T-cell (primary cell): Measurements from ENCODE around the gene ADGRD1. TPM values are rescaled to one million over a fixed set of nuclear protein-coding genes. Genes with fewer than 3 reads are reported as not detected.

Experiments
- ATAC-seq, 4 experiments: fragments of 200-7000 bp in 3 of 4; fragments of 150-1000 bp in 1 of 4; cut with Tn5 transposase; replicated peaks in 1 of 4; 1 replicate in 3 of 4; 2 replicates in 1 of 4; pipeline ENCODE4 v1.10.0; 2021; ENCODE audit warnings: moderate library complexity in 3 of 4, mild to moderate bottlenecking in 2 of 4, moderate number of reproducible peaks in 1 of 4
- CTCF ChIA-PET, 2 donors: fragments of 300-600 bp; sonication (Branson Sonifier 250); formaldehyde crosslinking; loops; one replicate each; lab custom pipeline; 2022; ENCODE audit warnings: antibody characterized with exemption in 2 of 2; lab: Charles Lee
- POLR2A ChIA-PET, 2 donors: fragments of 300-600 bp; sonication (Branson Sonifier 250); formaldehyde crosslinking; loops; one replicate each; lab custom pipeline; 2022; ENCODE audit warnings: antibody characterized with exemption in 2 of 2; lab: Charles Lee
- DNase-seq, 35 experiments: peaks; one replicate each; pipeline versions ENCODE4 v3.0.0 to v3.0.0-alpha.2; 2013 to 2023
- H3K27ac ChIP-seq: one replicate; pipeline ENCODE4 v1.5.1; 2013; ENCODE audit warnings: low read length
- H3K27me3 ChIP-seq, 2 experiments: replicated peaks in 1 of 2; 1 replicate in 1 of 2; 2 replicates in 1 of 2; pipeline versions ENCODE4 v1.6.1 to v1.7.0; 2013; ENCODE audit warnings: low read length in 1 of 2, mixed read lengths in 1 of 2; ENCODE audit not compliant: control insufficient read depth in 2 of 2, insufficient read depth in 2 of 2; ENCODE audit errors: extremely low read depth in 1 of 2
- H3K36me3 ChIP-seq, 2 donors: 1 replicate in 1 of 2; 2 replicates in 1 of 2; pipeline versions ENCODE4 v1.6.1 to v1.7.0; 2013; ENCODE audit warnings: low read length in 1 of 2; ENCODE audit not compliant: control insufficient read depth in 2 of 2, insufficient read depth in 1 of 2; ENCODE audit errors: extremely low read depth in 1 of 2
- H3K4me1 ChIP-seq, 2 experiments: 1 replicate in 1 of 2; 2 replicates in 1 of 2; pipeline versions ENCODE4 v1.6.1 to v1.7.0; 2013; ENCODE audit warnings: low read length in 2 of 2, mixed read lengths in 1 of 2; ENCODE audit not compliant: insufficient read depth in 2 of 2, control insufficient read depth in 1 of 2; ENCODE audit errors: extremely low read depth in 1 of 2
- H3K4me3 ChIP-seq, 2 donors: 1 replicate in 1 of 2; 2 replicates in 1 of 2; pipeline versions ENCODE4 v1.5.1 to v1.7.0; 2013; ENCODE audit warnings: mild to moderate bottlenecking in 2 of 2, low read length in 1 of 2, moderate library complexity in 1 of 2; ENCODE audit not compliant: control insufficient read depth in 1 of 2; ENCODE audit errors: extremely low read depth in 1 of 2
- H3K9me3 ChIP-seq: 2 replicates; pipeline ENCODE4 v1.7.0; 2013
- H3K27ac Mint-ChIP-seq, 2 donors: one replicate each; pipeline ENCODE4 v1.8.0; 2020 to 2021; ENCODE audit warnings: mild to moderate bottlenecking in 2 of 2, mixed read lengths in 2 of 2
- H3K27me3 Mint-ChIP-seq, 2 donors: one replicate each; pipeline ENCODE4 v1.8.0; 2021 to 2022; ENCODE audit warnings: mixed read lengths in 2 of 2
- H3K36me3 Mint-ChIP-seq: one replicate; pipeline ENCODE4 v1.8.0; 2021; ENCODE audit warnings: mixed read lengths
- H3K4me1 Mint-ChIP-seq, 3 donors: one replicate each; pipeline ENCODE4 v1.8.0; 2020 to 2022; ENCODE audit warnings: mixed read lengths in 3 of 3, mild to moderate bottlenecking in 1 of 3
- H3K4me3 Mint-ChIP-seq, 3 donors: one replicate each; pipeline ENCODE4 v1.8.0; 2020 to 2022; ENCODE audit warnings: mild to moderate bottlenecking in 3 of 3, mixed read lengths in 3 of 3, moderate library complexity in 3 of 3
- H3K9me3 Mint-ChIP-seq, 3 donors: one replicate each; pipeline ENCODE4 v1.8.0; 2020 to 2022; ENCODE audit warnings: mixed read lengths in 3 of 3
- WGBS: methylation state at CpG from one replicate; pipeline ENCODE4 v1.1.5; 2013; ENCODE audit warnings: missing lambda C conversion rate; ENCODE audit not compliant: insufficient coverage; 5-methylcytosine and 5-hydroxymethylcytosine counted together
- total RNA-seq, 35 experiments: library from RNA in 6 of 35; stranded (reverse) in 6 of 35; fragments of 120-200 nt in 1 of 35; gene quantifications; one replicate each; pipeline versions ENCODE4 v1.2.1 to v1.2.4 and lab custom pipeline; 2013 to 2026

ADGRD1 gene
- total RNA-seq, 5 donors from 2014 or later (not counting 1 experiment from before 2014, with no cell fraction given), result 0.29 to 1.1 (median 0.43) TPM; not detected in 1

GRCh38 chr12:131187602-131188001, 233.9 kb downstream of the ADGRD1 start:
- 86% methylated on average over 1 of the region's 1 CpG for WGBS
- Mint-ChIP-seq H3K4me3 (no peak overlapping the region), H3K4me1 (no peaks in the 10 kb centered on the region), H3K27ac (no peak overlapping the region), H3K27me3 (peaks cover under 1 to 1% of the 10 kb centered on the region in 2 donors), H3K36me3 (no peaks in the 10 kb centered on the region), H3K9me3 (peaks cover 0 to 24% (median 5%) of the 10 kb centered on the region in 3 donors)
- no peaks in the 10 kb centered on the region for H3K9me3 ChIP-seq
- ATAC-seq (no peak), DNase-seq (no peak)
- no peaks in the 10 kb centered on the region for H3K36me3 ChIP-seq
- H3K4me3 ChIP-seq, result no peak overlapping the region
- no peaks in the 10 kb centered on the region for H3K4me1 ChIP-seq
- POLR2A ChIA-PET, result no interaction called here
- peaks cover 0 to 13% of the 10 kb centered on the region in 2 experiments for H3K27me3 ChIP-seq
- CTCF ChIA-PET, result no interaction called here
- no peak overlapping the region for H3K27ac ChIP-seq

- no peaks in the 10 kb centered on the region for H3K4me1 Mint-ChIP-seq
- DNase-seq, result no peak
- peaks cover 7% of the 10 kb centered on the region in 2 donors for H3K27me3 Mint-ChIP-seq
- Histone ChIP-seq H3K9me3 (no peaks in the 10 kb centered on the region), H3K27me3 (peaks cover 0 to 21% of the 10 kb centered on the region in 2 experiments), H3K36me3 (no peaks in the 10 kb centered on the region), H3K27ac (no peak overlapping the region), H3K4me3 (no peak overlapping the region), H3K4me1 (no peaks in the 10 kb centered on the region)
- no peaks in the 10 kb centered on the region for H3K36me3 Mint-ChIP-seq
- peaks cover 0 to 19% (median 4%) of the 10 kb centered on the region in 3 donors for H3K9me3 Mint-ChIP-seq
- no peak overlapping the region for H3K27ac Mint-ChIP-seq
- CTCF ChIA-PET, result no interaction called here
- POLR2A ChIA-PET, result no interaction called here
- ATAC-seq, result no peak
- 96% methylated on average over 6 of the region's 6 CpGs for WGBS
- no peak overlapping the region for H3K4me3 Mint-ChIP-seq
Observed at GRCh38 chr12:131188131-131189050, 234.7 kb downstream of the ADGRD1 start.

GRCh38 chr12:131189781-131190180, 236.1 kb downstream of the ADGRD1 start:
- Histone ChIP-seq H3K27ac (no peak overlapping the region), H3K4me3 (no peak overlapping the region), H3K36me3 (no peaks in the 10 kb centered on the region), H3K27me3 (peaks cover 0 to 17% of the 10 kb centered on the region in 2 experiments), H3K4me1 (no peaks in the 10 kb centered on the region), H3K9me3 (no peaks in the 10 kb centered on the region)
- Mint-ChIP-seq H3K27ac (no peak overlapping the region), H3K4me3 (no peak overlapping the region), H3K4me1 (no peaks in the 10 kb centered on the region), H3K27me3 (peaks cover 11 to 12% of the 10 kb centered on the region in 2 donors), H3K9me3 (peaks cover 0 to 8% (median 0%) of the 10 kb centered on the region in 3 donors), H3K36me3 (no peaks in the 10 kb centered on the region)
- ATAC-seq (no peak), DNase-seq (no peak)
- POLR2A ChIA-PET, result no interaction called here
- CTCF ChIA-PET, result no interaction called here
- 100% methylated on average over 1 of the region's 1 CpG for WGBS

GRCh38 chr12:131190965-131191364, 237.3 kb downstream of the ADGRD1 start:
- no peak for ATAC-seq
- WGBS, result no CpG with 5 or more reads among the region's 4 CpGs

More at GRCh38 chr12:131190965-131191364, 237.3 kb downstream of the ADGRD1 start:
- ChIA-PET CTCF (no interaction called here), POLR2A (no interaction called here)
- H3K36me3 Mint-ChIP-seq, result no peaks in the 10 kb centered on the region
- Histone ChIP-seq H3K27me3 (peaks cover 0 to 18% of the 10 kb centered on the region in 2 experiments), H3K4me1 (no peaks in the 10 kb centered on the region), H3K27ac (no peak overlapping the region), H3K9me3 (no peaks in the 10 kb centered on the region), H3K4me3 (no peak overlapping the region), H3K36me3 (no peaks in the 10 kb centered on the region)
- no peak overlapping the region for H3K27ac Mint-ChIP-seq
- H3K9me3 Mint-ChIP-seq, result no peaks in the 10 kb centered on the region
- no peak overlapping the region for H3K4me3 Mint-ChIP-seq
- no peak for DNase-seq
- H3K4me1 Mint-ChIP-seq, result no peaks in the 10 kb centered on the region
- H3K27me3 Mint-ChIP-seq, result peaks cover 11 to 12% of the 10 kb centered on the region in 2 donors

Other genes starting within 250 kb of the ADGRD1 start
- gene RIMBP2, start 237.6 kb upstream of the ADGRD1 start, total RNA-seq, result under 1 TPM in 2 of 5 donors, not detected in 3; 0.10 to 0.38 TPM
- gene STX2, start 114.7 kb upstream of the ADGRD1 start, total RNA-seq, result 10 to 100 TPM; 21.8 to 26.7 (median 22.8) TPM
- gene RAN, start 81.8 kb upstream of the ADGRD1 start, total RNA-seq, result 100 to 1,000 TPM; 304 to 367 (median 308) TPM